ENCODE data around the gene SEC14L6. TPM values are rescaled to one million over a fixed set of nuclear protein-coding genes. Genes with fewer than 3 reads are reported as not detected.

SEC14L6 gene
- total RNA-seq, 4 donors from 2014 or later: not detected

GRCh38 chr22:30535182-30535581 is 11.4 kb downstream of the SEC14L6 start:
- in situ Hi-C loops (cut with MboI; ENCODE audit: low sequenced_read_pairs in 4 of 4): no loop called here
- intact Hi-C loops (cut with DNase I; ENCODE audit: low total_unique reads): no loop called here
- H3K36me3 ChIP-seq: no peaks in the 10 kb centered on the region
- no peak overlapping the region for H3K27ac ChIP-seq
- H3K27me3 ChIP-seq: no peaks in the 10 kb centered on the region
- ATAC-seq: no peak
- DNase-seq: no peak
- no peak overlapping the region for H3K4me3 ChIP-seq
- H3K4me1 ChIP-seq: no peaks in the 10 kb centered on the region
- H3K9me3 ChIP-seq: no peaks in the 10 kb centered on the region
- TF ChIP-seq CTCF (IDR thresholded peaks at IDR 0.05 in 4 of 5, conservative IDR thresholded peaks at IDR 0.05 in 1 of 5): no peak
- TF ChIP-seq POLR2A (IDR thresholded peaks at IDR 0.05): no peak

GRCh38 chr22:30531651-30532608 is 14.6 kb downstream of the SEC14L6 start:
- no peak for TF ChIP-seq CTCF (IDR thresholded peaks at IDR 0.05 in 4 of 5, conservative IDR thresholded peaks at IDR 0.05 in 1 of 5)
- no peak for TF ChIP-seq POLR2A (IDR thresholded peaks at IDR 0.05)
- intact Hi-C loops (cut with DNase I; ENCODE audit: low total_unique reads) (no loop called here), in situ Hi-C loops (cut with MboI; ENCODE audit: low sequenced_read_pairs in 4 of 4) (no loop called here)
- H3K36me3 ChIP-seq: no peaks in the 10 kb centered on the region
- no peaks in the 10 kb centered on the region for H3K9me3 ChIP-seq
- ATAC-seq (no peak), DNase-seq (no peak)
- no peak overlapping the region for H3K4me3 ChIP-seq
- H3K4me1 ChIP-seq: no peaks in the 10 kb centered on the region
- H3K27me3 ChIP-seq: no peaks in the 10 kb centered on the region
- no peak overlapping the region for H3K27ac ChIP-seq

DNA sequence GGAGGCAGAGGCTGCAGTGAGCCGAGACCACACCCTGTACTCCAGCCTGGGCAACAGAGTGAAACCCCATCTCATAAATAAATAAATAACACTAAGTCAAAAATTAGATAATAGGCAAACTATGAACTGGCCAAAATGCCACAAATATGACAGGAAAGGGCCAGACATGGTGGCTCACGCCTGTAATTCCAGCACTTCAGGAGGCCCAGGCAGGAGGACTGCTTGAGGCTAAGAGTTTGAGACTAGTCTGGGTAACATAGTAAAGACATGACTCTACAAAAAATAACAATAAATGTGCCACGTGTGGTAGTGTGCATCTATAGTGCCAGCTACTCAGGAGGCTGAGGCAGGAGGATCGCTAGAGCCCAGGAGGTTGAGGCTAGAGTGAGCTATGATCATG is 19.9 kb downstream of the SEC14L6 start:
- H3K4me3 ChIP-seq: no peak overlapping the region
- no peak for DNase-seq
- H3K36me3 ChIP-seq: no peaks in the 10 kb centered on the region
- H3K9me3 ChIP-seq: no peaks in the 10 kb centered on the region
- intact Hi-C loops (cut with DNase I; ENCODE audit: low total_unique reads): no loop called here
- no peak overlapping the region for H3K27ac ChIP-seq
- no peaks in the 10 kb centered on the region for H3K27me3 ChIP-seq
- TF ChIP-seq POLR2A (IDR thresholded peaks at IDR 0.05) (no peak), CTCF (IDR thresholded peaks at IDR 0.05 in 4 of 5, conservative IDR thresholded peaks at IDR 0.05 in 1 of 5) (no peak)
- in situ Hi-C loops (cut with MboI; ENCODE audit: low sequenced_read_pairs in 4 of 4): no loop called here
- no peaks in the 10 kb centered on the region for H3K4me1 ChIP-seq
- no peak for ATAC-seq

- intact Hi-C loops (cut with DNase I; ENCODE audit: low total_unique reads) (no loop called here), in situ Hi-C loops (cut with MboI; ENCODE audit: low sequenced_read_pairs in 4 of 4) (no loop called here)
- DNase-seq: no peak
- H3K36me3 ChIP-seq: no peaks in the 10 kb centered on the region
- H3K27me3 ChIP-seq: no peaks in the 10 kb centered on the region
- no peak overlapping the region for H3K4me3 ChIP-seq
- ATAC-seq: no peak
- H3K4me1 ChIP-seq: no peaks in the 10 kb centered on the region
- TF ChIP-seq POLR2A (IDR thresholded peaks at IDR 0.05) (no peak), CTCF (IDR thresholded peaks at IDR 0.05 in 4 of 5, conservative IDR thresholded peaks at IDR 0.05 in 1 of 5) (no peak)
- H3K9me3 ChIP-seq: no peaks in the 10 kb centered on the region
- H3K27ac ChIP-seq: no peak overlapping the region
Observed at GRCh38 chr22:30523646-30524489, 22.7 kb downstream of the SEC14L6 start.
